Measurements from ENCODE around the gene CRYZ.
"Not testable (repeated sequence)": the region's sequence is repeated elsewhere in the genome, so short reads cannot be mapped to it uniquely, and the experiment has no call there.

The CRYZ gene

DNA sequence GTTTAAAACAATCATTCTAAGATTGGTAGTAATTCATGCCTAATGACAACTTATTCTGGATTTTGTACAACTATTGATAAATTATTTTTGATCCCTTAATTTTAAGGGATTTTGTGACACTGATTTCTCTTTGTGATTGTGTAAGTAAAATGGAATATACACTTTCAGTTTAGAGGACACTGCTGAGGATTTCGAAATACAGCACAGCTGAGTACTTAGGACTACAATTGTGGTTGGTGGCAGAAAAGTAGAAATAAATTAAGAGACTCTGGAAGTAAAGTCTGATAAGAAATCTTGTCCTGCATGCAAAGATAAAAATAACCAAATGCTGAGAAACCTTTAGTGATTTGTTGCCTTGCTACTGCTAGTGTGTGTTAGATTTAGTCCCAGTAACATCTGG is 40.1 kb upstream of the CRYZ start:
- in situ Hi-C loops (cut with MboI; ENCODE audit: low pct_unique_long_range_greater_than_20kb, low sequenced_read_pairs, unreplicated experiment), result loop anchor here (10.0 kb wide), 1 partner anchor 422 kb away; no protein-coding TSS in a partner anchor
- no peak for DNase-seq (ENCODE audit: low spot score)
- TF ChIP-seq, protein P1, sequence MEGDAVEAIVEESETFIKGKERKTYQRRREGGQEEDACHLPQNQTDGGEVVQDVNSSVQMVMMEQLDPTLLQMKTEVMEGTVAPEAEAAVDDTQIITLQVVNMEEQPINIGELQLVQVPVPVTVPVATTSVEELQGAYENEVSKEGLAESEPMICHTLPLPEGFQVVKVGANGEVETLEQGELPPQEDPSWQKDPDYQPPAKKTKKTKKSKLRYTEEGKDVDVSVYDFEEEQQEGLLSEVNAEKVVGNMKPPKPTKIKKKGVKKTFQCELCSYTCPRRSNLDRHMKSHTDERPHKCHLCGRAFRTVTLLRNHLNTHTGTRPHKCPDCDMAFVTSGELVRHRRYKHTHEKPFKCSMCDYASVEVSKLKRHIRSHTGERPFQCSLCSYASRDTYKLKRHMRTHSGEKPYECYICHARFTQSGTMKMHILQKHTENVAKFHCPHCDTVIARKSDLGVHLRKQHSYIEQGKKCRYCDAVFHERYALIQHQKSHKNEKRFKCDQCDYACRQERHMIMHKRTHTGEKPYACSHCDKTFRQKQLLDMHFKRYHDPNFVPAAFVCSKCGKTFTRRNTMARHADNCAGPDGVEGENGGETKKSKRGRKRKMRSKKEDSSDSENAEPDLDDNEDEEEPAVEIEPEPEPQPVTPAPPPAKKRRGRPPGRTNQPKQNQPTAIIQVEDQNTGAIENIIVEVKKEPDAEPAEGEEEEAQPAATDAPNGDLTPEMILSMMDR (IDR thresholded peaks at IDR 0.05; ENCODE audit: extremely low read depth, insufficient read depth, missing control alignments), result no peak

DNA sequence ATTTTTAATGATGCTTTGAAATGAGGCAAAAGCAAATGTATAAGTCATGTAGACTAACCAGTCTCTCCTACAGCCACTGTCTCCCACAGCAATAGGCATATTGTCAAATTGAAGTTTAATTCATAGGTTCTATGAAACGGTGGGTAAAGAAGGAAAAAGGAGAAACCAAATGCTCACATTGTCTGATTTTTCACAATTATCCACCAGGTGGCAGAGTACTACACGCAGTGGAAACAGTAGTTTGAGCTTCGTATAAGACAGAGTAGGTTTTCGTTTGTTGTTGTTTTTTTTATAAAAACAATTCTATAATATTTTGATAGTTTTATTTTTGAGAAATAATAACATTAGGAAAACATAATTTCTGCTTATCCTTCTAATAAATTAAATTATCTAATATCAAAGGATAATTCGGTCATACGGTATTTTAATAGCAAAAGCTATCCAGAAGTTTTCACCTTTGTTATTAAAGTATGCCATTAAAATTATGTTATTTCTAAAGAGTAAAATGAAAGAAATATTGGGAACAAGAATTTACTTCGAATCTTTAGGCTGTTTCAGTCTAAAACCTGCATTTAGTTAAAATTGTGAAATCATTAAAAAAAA is 39.2 kb upstream of the CRYZ start:
- in situ Hi-C loops (cut with MboI; ENCODE audit: low pct_unique_long_range_greater_than_20kb, low sequenced_read_pairs, unreplicated experiment), result loop anchor here (10.0 kb wide), 1 partner anchor 423 kb away; no protein-coding TSS in a partner anchor
- TF ChIP-seq, protein P1 (IDR thresholded peaks at IDR 0.05; ENCODE audit: extremely low read depth, insufficient read depth, missing control alignments), result peak; percentile 65
- no peak for DNase-seq (ENCODE audit: low spot score)

DNA sequence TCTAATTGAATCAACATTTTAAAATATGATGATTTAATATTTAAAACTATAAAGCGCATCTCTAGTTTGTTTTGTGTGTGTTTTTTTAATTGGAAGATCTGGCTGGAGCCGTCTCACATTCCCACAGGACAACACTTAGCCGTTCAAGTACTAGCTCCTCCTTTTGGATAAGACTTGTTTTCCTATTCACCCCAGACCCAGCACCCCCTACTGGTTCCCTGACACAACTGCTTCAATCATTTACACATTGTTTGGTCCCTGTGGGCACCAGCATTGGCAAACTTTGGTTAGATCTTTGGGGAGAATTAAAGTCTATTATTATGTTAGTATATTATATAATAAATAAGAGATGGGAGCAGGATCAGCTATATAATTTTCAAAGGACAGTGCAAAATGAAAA is 34.6 kb upstream of the CRYZ start:
- TF ChIP-seq, protein P1 (IDR thresholded peaks at IDR 0.05; ENCODE audit: extremely low read depth, insufficient read depth, missing control alignments), result peak; percentile 36
- DNase-seq (ENCODE audit: low spot score), result no peak
- in situ Hi-C loops (cut with MboI; ENCODE audit: low pct_unique_long_range_greater_than_20kb, low sequenced_read_pairs, unreplicated experiment), result no loop called here

DNA sequence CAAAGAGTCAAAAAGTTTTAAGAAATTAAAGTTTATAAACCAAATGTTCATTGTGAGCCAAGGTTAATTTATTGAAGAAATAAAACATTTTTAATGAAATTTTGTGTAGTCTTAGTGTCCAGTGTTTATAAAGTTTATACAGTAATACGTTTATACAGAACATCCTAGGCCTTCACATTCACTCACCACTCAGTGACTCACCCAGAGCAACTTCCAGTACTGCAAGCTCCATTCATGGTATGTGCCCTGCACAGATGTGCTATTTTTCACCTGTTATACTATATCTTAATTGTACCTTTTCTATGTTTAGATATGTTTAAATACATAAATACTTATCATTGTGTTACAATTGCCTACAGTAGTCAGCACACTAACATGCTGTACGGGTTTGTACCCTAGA is 33.7 kb upstream of the CRYZ start:
- TF ChIP-seq, protein P1 (IDR thresholded peaks at IDR 0.05; ENCODE audit: extremely low read depth, insufficient read depth, missing control alignments), result no peak
- in situ Hi-C loops (cut with MboI; ENCODE audit: low pct_unique_long_range_greater_than_20kb, low sequenced_read_pairs, unreplicated experiment), result no loop called here
- DNase-seq (ENCODE audit: low spot score), result no peak

DNA sequence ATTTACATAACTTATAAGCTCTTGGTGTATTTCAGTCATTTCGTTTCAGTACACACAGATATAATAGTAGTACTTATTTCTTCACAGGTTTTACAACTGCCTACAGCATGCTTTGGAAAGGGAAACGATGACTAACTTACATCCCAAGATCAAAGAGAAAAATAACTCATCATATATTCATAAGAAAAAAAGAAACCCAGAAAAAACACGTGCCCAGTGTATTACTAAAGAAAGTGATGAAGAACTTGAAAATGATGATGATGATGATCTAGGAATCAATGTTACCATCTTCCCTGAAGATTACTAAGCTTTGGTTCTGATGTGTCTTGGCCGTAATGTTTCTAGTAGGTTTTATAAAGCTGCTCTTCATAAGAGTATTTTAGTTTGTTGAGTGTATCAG is 31.0 kb upstream of the CRYZ start:
- no peak for DNase-seq (ENCODE audit: low spot score)
- in situ Hi-C loops (cut with MboI; ENCODE audit: low pct_unique_long_range_greater_than_20kb, low sequenced_read_pairs, unreplicated experiment), result no loop called here
- TF ChIP-seq, protein P1 (IDR thresholded peaks at IDR 0.05; ENCODE audit: extremely low read depth, insufficient read depth, missing control alignments), result no peak

DNA sequence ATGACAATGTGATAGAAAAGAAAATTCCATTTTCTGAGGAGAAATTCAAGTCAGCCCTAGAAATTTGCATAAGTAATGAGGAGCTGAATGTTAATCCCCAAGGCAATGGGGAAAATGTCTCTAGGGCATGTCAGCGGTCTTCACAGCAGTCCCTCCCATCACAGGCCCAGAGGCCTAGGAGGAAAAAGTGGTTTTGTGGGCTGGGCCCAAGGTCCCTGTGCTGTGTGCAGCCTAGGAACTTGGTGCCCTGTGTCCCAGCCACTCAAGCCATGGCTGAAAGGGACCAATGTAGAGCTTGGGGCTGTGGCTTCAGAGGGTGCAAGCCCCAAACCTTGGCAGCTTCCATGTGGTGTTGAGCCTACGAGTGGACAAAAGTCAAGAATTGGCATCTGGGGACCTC is 23.8 kb upstream of the CRYZ start:
- DNase-seq (ENCODE audit: low spot score); in situ Hi-C loops (cut with MboI; ENCODE audit: low pct_unique_long_range_greater_than_20kb, low sequenced_read_pairs, unreplicated experiment): not testable (repeated sequence)

DNA sequence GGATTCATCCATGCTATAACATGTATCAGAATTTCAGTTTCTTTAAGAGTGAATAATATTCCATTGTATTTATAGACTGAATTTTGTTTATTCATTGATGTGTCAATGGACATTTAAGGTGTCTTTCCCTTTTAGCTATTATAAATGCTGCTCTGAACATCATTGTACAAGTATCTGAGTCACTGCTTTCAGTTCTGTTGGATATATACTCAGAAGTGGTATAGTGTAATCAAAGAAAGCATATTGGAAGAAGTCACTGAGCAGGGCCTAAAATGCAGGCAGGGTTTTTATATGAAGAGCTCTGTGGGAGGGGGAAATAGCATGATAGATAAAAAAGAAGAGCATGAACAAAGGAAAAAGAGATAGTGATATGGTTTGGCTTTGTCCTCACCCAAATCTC is 22.6 kb upstream of the CRYZ start:
- no peak for DNase-seq (ENCODE audit: low spot score)
- in situ Hi-C loops (cut with MboI; ENCODE audit: low pct_unique_long_range_greater_than_20kb, low sequenced_read_pairs, unreplicated experiment), result no loop called here
- TF ChIP-seq, protein P1 (IDR thresholded peaks at IDR 0.05; ENCODE audit: extremely low read depth, insufficient read depth, missing control alignments), result no peak
